OCI-LY7 (cell line): ENCODE data around the gene TFCP2L1. TPM values are rescaled to one million over a fixed set of nuclear protein-coding genes. Genes with fewer than 3 reads are reported as not detected.

Experiments used
- BruUV-seq: library from RNA; stranded (reverse); fragments of 400-500 nt; replicated peaks from 2 replicates; lab custom pipeline; 2021; lab: Mats Ljungman, UMichigan
- CTCF ChIA-PET: fragments of 300-600 bp; sonication (Branson Sonifier 250); formaldehyde crosslinking; loops from one replicate; lab custom pipeline; 2022; ENCODE audit warnings: antibody characterized with exemption; ENCODE audit not compliant: unreplicated experiment; lab: Charles Lee
- POLR2A ChIA-PET: fragments of 300-600 bp; sonication (Branson Sonifier 250); formaldehyde crosslinking; loops from one replicate; lab custom pipeline; 2022; ENCODE audit warnings: antibody characterized with exemption; lab: Charles Lee
- DNase-seq: peaks from one replicate; pipeline ENCODE4 v3.0.0-alpha.2; 2015; ENCODE audit warnings: low spot score
- H2AFZ ChIP-seq: fragments of 200-600 bp; sonication (generic), shearing (Covaris generic); 2 replicates; pipeline ENCODE4 v1.6.1; 2014; ENCODE audit warnings: mild to moderate bottlenecking, antibody characterized with exemption, low read length, moderate library complexity
- H3K27ac ChIP-seq: fragments of 200-600 bp; sonication (generic); 2 replicates; pipeline ENCODE4 v1.5.1; 2014; ENCODE audit warnings: mixed run types, low read depth, mild to moderate bottlenecking, moderate library complexity, low read length, inconsistent platforms; ENCODE audit not compliant: poor library complexity, severe bottlenecking
- H3K36me3 ChIP-seq: fragments of 200-600 bp; sonication (generic); 2 replicates; pipeline ENCODE4 v1.6.1; 2014; ENCODE audit warnings: mild to moderate bottlenecking, antibody characterized with exemption, low read length, moderate library complexity, mixed read lengths; ENCODE audit not compliant: insufficient read depth
- H3K4me1 ChIP-seq: fragments of 200-600 bp; sonication (generic); 2 replicates; pipeline ENCODE4 v1.5.1; 2014; ENCODE audit warnings: mild to moderate bottlenecking, low read length; ENCODE audit not compliant: insufficient read depth, poor library complexity, severe bottlenecking
- H3K4me2 ChIP-seq: fragments of 200-600 bp; sonication (generic); 2 replicates; pipeline ENCODE4 v1.6.1; 2014; ENCODE audit warnings: mild to moderate bottlenecking, low read length
- H3K4me3 ChIP-seq: fragments of 200-600 bp; sonication (generic); 2 replicates; pipeline ENCODE4 v1.5.1; 2014; ENCODE audit warnings: mild to moderate bottlenecking, low read depth, low read length; ENCODE audit not compliant: poor library complexity, severe bottlenecking
- H3K79me2 ChIP-seq: fragments of 200-600 bp; sonication (generic); 2 replicates; pipeline ENCODE4 v1.6.1; 2016; ENCODE audit warnings: low read depth, mild to moderate bottlenecking, low read length, moderate library complexity, mixed read lengths; ENCODE audit not compliant: insufficient read depth
- H3K9me2 ChIP-seq: fragments of 200-600 bp; sonication (generic); 2 replicates; pipeline ENCODE4 v1.6.1; 2016; ENCODE audit warnings: mild to moderate bottlenecking, low read length, mixed read lengths; ENCODE audit not compliant: insufficient read depth
- H3K9me3 ChIP-seq: fragments of 200-600 bp; sonication (generic); 2 replicates; pipeline ENCODE4 v1.6.1; 2014; ENCODE audit warnings: mild to moderate bottlenecking, mixed run types, low read length, mixed read lengths
- H4K20me1 ChIP-seq: fragments of 200-600 bp; sonication (generic); 2 replicates; pipeline ENCODE4 v1.6.1; 2014; ENCODE audit warnings: mild to moderate bottlenecking, antibody characterized with exemption, low read length, moderate library complexity, mixed read lengths; ENCODE audit not compliant: insufficient read depth
- CTCF ChIP-seq: fragments of 200-600 bp; sonication (generic); conservative IDR thresholded peaks from 2 replicates; pipeline ENCODE4 v1.5.1; 2014; ENCODE audit warnings: mild to moderate bottlenecking, antibody characterized with exemption, low read length, moderate library complexity, mixed read lengths
- EZH2phosphoT487 ChIP-seq: fragments of 200-600 bp; sonication (generic); IDR thresholded peaks from 2 replicates; pipeline ENCODE4 v1.6.1; 2018; ENCODE audit warnings: low read depth, borderline replicate concordance, mild to moderate bottlenecking, mixed run types, antibody characterized with exemption, low read length, moderate library complexity, mixed read lengths
- intact Hi-C: fragments of 100-400 bp; cut with micrococcal nuclease; formaldehyde crosslinking; loops from one replicate; pipeline ENCODE4 v1.10.0; 2022; ENCODE audit not compliant: unreplicated experiment
- total RNA-seq, 2 experiments: library from RNA; depleted of rRNA in 1 of 2; stranded (reverse); fragments of >200 nt in 1 of 2; shearing (Covaris generic) in 1 of 2; gene quantifications; 2 replicates each; pipeline ENCODE4 v1.2.3, GENCODE V29; 2014 to 2022

The TFCP2L1 gene
- total RNA-seq, 2 experiments from 2014 or later, result 0.06 to 1.4 TPM

- H4K20me1 ChIP-seq, result no peaks in the 10 kb centered on the region
Observed at GRCh38 chr2:121253021-121253673, 31.9 kb downstream of the TFCP2L1 start.

GRCh38 chr2:121251497-121251896 lies 33.5 kb downstream of the TFCP2L1 start:
- Histone ChIP-seq H4K20me1 (no peaks in the 10 kb centered on the region), H2AFZ (no peak overlapping the region), H3K4me2 (no peak overlapping the region), H3K36me3 (no peaks in the 10 kb centered on the region), H3K4me3 (no peak overlapping the region), H3K9me3 (no peaks in the 10 kb centered on the region), H3K9me2 (no peaks in the 10 kb centered on the region), H3K79me2 (no peaks in the 10 kb centered on the region), H3K27ac (no peak overlapping the region), H3K4me1 (no peaks in the 10 kb centered on the region)
- TF ChIP-seq CTCF (no peak), EZH2phosphoT487 (no peak)
- no TSS peak for BruUV-seq
- no peak for DNase-seq
- intact Hi-C loops, result no loop called here
- POLR2A ChIA-PET, result no interaction called here
- CTCF ChIA-PET, result no interaction called here

More at GRCh38 chr2:121253021-121253673, 31.9 kb downstream of the TFCP2L1 start:
- Histone ChIP-seq H3K9me3 (no peaks in the 10 kb centered on the region), H3K4me1 (no peaks in the 10 kb centered on the region), H3K36me3 (no peaks in the 10 kb centered on the region), H2AFZ (no peak overlapping the region), H3K27ac (no peak overlapping the region), H3K9me2 (no peaks in the 10 kb centered on the region), H3K4me2 (no peak overlapping the region), H3K4me3 (no peak overlapping the region), H3K79me2 (no peaks in the 10 kb centered on the region)
- CTCF ChIA-PET, result no interaction called here
- intact Hi-C loops, result no loop called here
- no peak for TF ChIP-seq EZH2phosphoT487
- TF ChIP-seq CTCF, result no peak
- POLR2A ChIA-PET, result no interaction called here
- no TSS peak for BruUV-seq
- no peak for DNase-seq

- no peaks in the 10 kb centered on the region for H3K9me2 ChIP-seq
- no peak overlapping the region for H2AFZ ChIP-seq
- intact Hi-C loops, result no loop called here
- no peak overlapping the region for H3K4me3 ChIP-seq
- no peaks in the 10 kb centered on the region for H3K79me2 ChIP-seq
- H3K27ac ChIP-seq, result no peak overlapping the region
- TF ChIP-seq CTCF, result no peak
- no peak for TF ChIP-seq EZH2phosphoT487
- no TSS peak for BruUV-seq
- H3K4me1 ChIP-seq, result no peaks in the 10 kb centered on the region
- no peaks in the 10 kb centered on the region for H4K20me1 ChIP-seq
- DNase-seq, result no peak
- ChIA-PET POLR2A (no interaction called here), CTCF (no interaction called here)
- H3K9me3 ChIP-seq, result no peaks in the 10 kb centered on the region
- H3K36me3 ChIP-seq, result no peaks in the 10 kb centered on the region
- H3K4me2 ChIP-seq, result no peak overlapping the region
Observed at GRCh38 chr2:121248766-121249343, 36.1 kb downstream of the TFCP2L1 start.
